Thyroid gland (tissue), 4 donors: ENCODE data around the gene FAM20C.

Experiments used
- POLR2A ChIP-seq, 2 donors: fragments of 450-650 bp; IDR thresholded peaks; one replicate each; pipeline ENCODE4 v1.6.1; 2017; ENCODE audit warnings: antibody characterized with exemption in 2 of 2, mild to moderate bottlenecking in 2 of 2, moderate library complexity in 1 of 2
- TF ChIP-seq, protein P1 (sequence below), 6 experiments: fragments of 200-600 bp in 3 of 6; fragments of 450-650 bp in 3 of 6; sonication (generic) in 3 of 6; IDR thresholded peaks; one replicate each; pipeline ENCODE4 v1.5.1; 2016 to 2019; ENCODE audit warnings: antibody characterized with exemption in 6 of 6, mild to moderate bottlenecking in 2 of 6, inconsistent platforms in 1 of 6, moderate library complexity in 1 of 6

DNA sequence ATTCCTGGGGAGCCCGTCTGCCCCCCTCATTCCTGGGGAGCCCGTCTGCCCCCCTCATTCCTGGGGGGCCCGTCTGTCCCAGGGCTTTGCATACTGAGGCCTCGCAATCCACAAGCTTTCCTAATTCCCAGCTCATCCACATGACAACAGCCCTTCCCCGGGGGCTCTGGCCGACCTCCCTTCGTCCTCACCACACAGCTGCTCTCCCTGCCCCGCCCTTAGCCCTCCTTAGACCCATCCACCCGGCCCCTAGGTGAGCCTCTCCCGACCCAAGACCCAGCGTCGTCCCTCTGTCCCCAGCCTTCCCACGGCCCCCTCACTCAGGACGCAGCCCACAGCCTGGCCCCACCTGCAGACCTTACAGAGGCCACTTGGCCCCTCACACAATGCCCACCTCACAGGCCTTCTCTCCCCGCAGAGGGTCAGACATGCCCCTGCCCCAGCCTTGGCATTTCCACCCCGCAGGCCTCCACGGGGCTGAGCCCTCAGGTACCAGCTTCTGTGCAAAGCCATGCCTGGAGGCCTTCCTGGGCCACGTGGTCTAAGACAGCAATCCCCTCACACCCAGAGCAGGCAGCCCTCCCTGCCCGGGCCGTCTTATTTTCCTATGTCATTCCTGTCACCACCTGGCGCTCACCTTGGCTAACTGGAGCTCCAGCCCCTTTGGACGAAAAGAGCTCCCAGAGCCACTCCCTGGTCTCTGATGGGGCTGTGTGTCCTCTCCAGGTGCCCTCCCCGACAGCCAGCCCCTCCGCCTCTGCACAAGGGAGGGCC lies 3.5 kb upstream of the FAM20C start:
- TF ChIP-seq POLR2A (IDR thresholded peaks at IDR 0.05), result no peak
- TF ChIP-seq, protein P1, sequence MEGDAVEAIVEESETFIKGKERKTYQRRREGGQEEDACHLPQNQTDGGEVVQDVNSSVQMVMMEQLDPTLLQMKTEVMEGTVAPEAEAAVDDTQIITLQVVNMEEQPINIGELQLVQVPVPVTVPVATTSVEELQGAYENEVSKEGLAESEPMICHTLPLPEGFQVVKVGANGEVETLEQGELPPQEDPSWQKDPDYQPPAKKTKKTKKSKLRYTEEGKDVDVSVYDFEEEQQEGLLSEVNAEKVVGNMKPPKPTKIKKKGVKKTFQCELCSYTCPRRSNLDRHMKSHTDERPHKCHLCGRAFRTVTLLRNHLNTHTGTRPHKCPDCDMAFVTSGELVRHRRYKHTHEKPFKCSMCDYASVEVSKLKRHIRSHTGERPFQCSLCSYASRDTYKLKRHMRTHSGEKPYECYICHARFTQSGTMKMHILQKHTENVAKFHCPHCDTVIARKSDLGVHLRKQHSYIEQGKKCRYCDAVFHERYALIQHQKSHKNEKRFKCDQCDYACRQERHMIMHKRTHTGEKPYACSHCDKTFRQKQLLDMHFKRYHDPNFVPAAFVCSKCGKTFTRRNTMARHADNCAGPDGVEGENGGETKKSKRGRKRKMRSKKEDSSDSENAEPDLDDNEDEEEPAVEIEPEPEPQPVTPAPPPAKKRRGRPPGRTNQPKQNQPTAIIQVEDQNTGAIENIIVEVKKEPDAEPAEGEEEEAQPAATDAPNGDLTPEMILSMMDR (IDR thresholded peaks at IDR 0.05), result no peak
